ENCODE results near the gene NFYC.

Gene NFYC

DNA sequence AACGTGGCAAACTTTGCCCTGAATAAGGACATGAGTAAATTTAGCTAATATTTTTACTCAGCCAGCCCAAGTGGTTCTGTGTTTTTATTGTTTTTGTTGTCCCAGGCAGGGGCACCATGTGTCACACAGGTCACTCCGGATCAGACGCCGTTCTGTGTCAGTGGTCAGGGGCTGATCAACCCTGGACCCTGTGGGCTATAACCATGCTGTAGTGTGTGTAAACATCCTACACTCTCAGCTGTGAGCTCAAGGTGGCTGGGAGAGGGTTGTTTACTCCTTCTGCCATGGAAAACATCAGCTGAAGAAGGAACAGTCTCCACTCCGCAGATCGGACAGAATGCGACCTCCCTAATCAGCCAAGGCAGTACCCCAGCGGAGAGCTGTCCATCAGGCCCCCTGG lies 65.6 kb downstream of the NFYC start:
- H3K27ac Mint-ChIP-seq = no peak overlapping the region
- peaks cover 62% of the 10 kb centered on the region for H3K36me3 Mint-ChIP-seq
- CTCF ChIA-PET = interaction anchor here (0.9 to 2.2 kb wide), 5 partner anchors 11 to 64 kb away, joined by 4 to 7 read pairs (median 4); no protein-coding TSS in a partner anchor
- peaks cover 16% of the 10 kb centered on the region for H3K4me1 Mint-ChIP-seq
- no peaks in the 10 kb centered on the region for H3K9me3 Mint-ChIP-seq
- H3K27me3 Mint-ChIP-seq = no peaks in the 10 kb centered on the region
- no peak overlapping the region for H3K4me3 Mint-ChIP-seq
- DNase-seq = no peak

GRCh38 chr1:40758004-40758403 lies 66.5 kb downstream of the NFYC start:
- CTCF ChIA-PET = interaction anchor here (0.9 to 2.2 kb wide), 3 partner anchors 10 to 67 kb away, joined by 3 to 7 read pairs (median 6); no protein-coding TSS in a partner anchor
- Mint-ChIP-seq H3K27me3 (no peaks in the 10 kb centered on the region), H3K36me3 (peaks cover 64% of the 10 kb centered on the region), H3K27ac (no peak overlapping the region), H3K9me3 (no peaks in the 10 kb centered on the region), H3K4me3 (no peak overlapping the region), H3K4me1 (peaks cover 19% of the 10 kb centered on the region)
- DNase-seq = no peak

DNA sequence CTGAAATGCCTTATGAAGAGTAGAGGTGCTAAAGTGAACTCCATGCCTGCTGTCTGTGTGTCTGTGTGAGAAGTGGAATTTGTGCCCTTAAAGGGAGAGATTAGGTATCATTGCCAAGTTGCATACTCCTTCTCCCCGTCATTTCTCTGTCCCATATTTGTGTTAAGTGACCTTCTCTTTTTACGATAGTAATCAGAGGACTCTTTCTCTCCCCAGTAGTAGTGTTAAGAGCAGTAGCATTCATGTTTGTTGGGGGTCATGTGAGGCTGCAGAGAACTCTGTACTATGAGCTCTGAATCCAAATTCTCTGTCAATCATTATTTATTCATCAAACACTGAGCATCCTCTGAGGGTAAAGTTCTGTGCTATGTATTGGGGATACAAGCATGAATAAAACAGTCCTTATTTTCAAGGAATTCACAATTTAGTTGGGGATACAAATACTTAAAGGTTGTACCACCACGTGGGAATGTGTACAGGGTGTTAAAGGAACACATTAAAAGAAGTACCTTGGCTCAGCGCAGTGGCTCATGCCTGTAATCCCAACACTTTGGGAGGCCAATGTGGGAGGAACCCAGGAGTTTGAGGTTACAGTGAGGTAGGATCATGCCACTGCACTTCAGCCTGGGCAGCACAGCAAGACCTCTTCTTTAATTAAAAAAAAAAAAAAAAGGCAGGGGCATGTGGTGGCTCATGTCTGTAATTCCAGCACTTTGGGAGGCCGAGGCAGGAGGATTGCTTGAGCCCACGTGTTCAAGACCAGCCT lies 67.3 kb downstream of the NFYC start:
- DNase-seq = no peak
- H3K36me3 Mint-ChIP-seq = peaks cover 64% of the 10 kb centered on the region
- no peaks in the 10 kb centered on the region for H3K27me3 Mint-ChIP-seq
- H3K27ac Mint-ChIP-seq = no peak overlapping the region
- peaks cover 22% of the 10 kb centered on the region for H3K4me1 Mint-ChIP-seq
- H3K9me3 Mint-ChIP-seq = no peaks in the 10 kb centered on the region
- CTCF ChIA-PET = interaction anchor here (1.1 kb wide), 1 partner anchor 68 kb away, joined by 3 read pairs; no protein-coding TSS in a partner anchor
- no peak overlapping the region for H3K4me3 Mint-ChIP-seq

DNA sequence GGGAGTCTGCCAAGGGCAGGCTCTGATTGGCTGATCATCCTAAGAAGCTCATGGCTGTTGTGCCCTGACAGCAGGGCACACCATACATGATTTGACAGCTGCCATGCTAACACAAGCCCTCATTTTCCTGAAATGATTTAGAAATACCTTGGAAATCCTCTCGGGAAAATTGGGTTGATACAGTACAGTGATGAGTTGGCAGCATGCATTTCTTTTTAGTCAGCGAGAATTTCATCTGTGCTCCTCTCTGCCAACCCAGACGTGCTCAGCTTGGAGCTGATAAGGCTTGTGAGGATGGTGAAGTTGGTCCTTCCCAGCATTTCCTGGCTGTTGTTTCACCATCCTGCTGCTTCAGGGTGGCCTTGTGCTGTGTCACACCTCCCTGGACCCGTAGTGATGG lies 69.5 kb downstream of the NFYC start:
- peaks cover 66% of the 10 kb centered on the region for H3K36me3 Mint-ChIP-seq
- CTCF ChIA-PET = no interaction called here
- H3K27me3 Mint-ChIP-seq = no peaks in the 10 kb centered on the region
- no peak overlapping the region for H3K4me3 Mint-ChIP-seq
- no peak overlapping the region for H3K27ac Mint-ChIP-seq
- H3K9me3 Mint-ChIP-seq = no peaks in the 10 kb centered on the region
- H3K4me1 Mint-ChIP-seq = peaks cover 40% of the 10 kb centered on the region
- no peak for DNase-seq

GRCh38 chr1:40762144-40762923 lies 70.8 kb downstream of the NFYC start:
- Mint-ChIP-seq H3K4me3 (no peak overlapping the region), H3K9me3 (no peaks in the 10 kb centered on the region), H3K27ac (peak overlapping the region; percentile 52), H3K36me3 (peaks cover 69% of the 10 kb centered on the region), H3K4me1 (peaks cover 45% of the 10 kb centered on the region), H3K27me3 (no peaks in the 10 kb centered on the region)
- DNase-seq = no peak
- CTCF ChIA-PET = interaction anchor here (1.0 to 4.8 kb wide), 2 partner anchors 12 to 137 kb away, joined by 3 to 59 read pairs; no protein-coding TSS in a partner anchor

GRCh38 chr1:40763742-40764532 lies 72.4 kb downstream of the NFYC start:
- Mint-ChIP-seq H3K36me3 (peaks cover 71% of the 10 kb centered on the region), H3K27ac (peak overlapping the region; percentile 95), H3K27me3 (no peaks in the 10 kb centered on the region), H3K4me3 (peak overlapping the region; percentile 55), H3K9me3 (no peaks in the 10 kb centered on the region), H3K4me1 (peaks cover 45% of the 10 kb centered on the region)
- DNase-seq = no peak
- CTCF ChIA-PET = interaction anchor here (0.7 to 4.8 kb wide), 11 partner anchors 10 to 200 kb away, joined by 3 to 59 read pairs (median 3); partner anchors contain the start of gene CITED4

DNA sequence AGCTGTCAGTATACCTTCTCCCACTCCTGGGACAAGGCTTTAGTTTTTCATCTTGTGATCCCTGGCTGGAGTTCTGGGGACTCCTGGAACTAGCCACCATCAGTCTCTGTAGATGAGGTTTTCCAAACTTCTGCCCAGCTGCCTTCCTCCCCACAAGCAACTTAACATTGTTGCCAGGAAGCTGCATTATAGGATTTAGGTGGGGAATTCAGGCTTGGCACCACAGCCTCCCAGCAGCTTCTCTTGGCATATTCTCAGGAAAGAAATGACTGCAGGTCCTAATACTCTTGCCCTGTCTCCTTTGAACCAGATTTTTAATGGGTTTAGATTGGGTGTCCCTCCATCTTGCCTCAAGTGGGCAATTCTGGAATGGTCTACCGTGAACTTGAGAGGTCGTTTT lies 73.5 kb downstream of the NFYC start:
- Mint-ChIP-seq H3K4me3 (no peak overlapping the region), H3K9me3 (no peaks in the 10 kb centered on the region), H3K27ac (peak overlapping the region; percentile 95), H3K36me3 (peaks cover 77% of the 10 kb centered on the region), H3K4me1 (peaks cover 55% of the 10 kb centered on the region), H3K27me3 (no peaks in the 10 kb centered on the region)
- no peak for DNase-seq
- CTCF ChIA-PET = interaction anchor here (0.7 to 4.8 kb wide), 11 partner anchors 9 to 188 kb away, joined by 3 to 59 read pairs (median 4); partner anchors contain the start of gene CITED4

GRCh38 chr1:40766017-40766416 lies 74.5 kb downstream of the NFYC start:
- CTCF ChIA-PET = interaction anchor here (1.1 to 4.8 kb wide), 6 partner anchors 8 to 187 kb away, joined by 3 to 59 read pairs (median 4); partner anchors contain the start of gene NFYC
- Mint-ChIP-seq H3K4me1 (peaks cover 62% of the 10 kb centered on the region), H3K9me3 (no peaks in the 10 kb centered on the region), H3K27me3 (no peaks in the 10 kb centered on the region), H3K27ac (no peak overlapping the region), H3K4me3 (no peak overlapping the region), H3K36me3 (peaks cover 82% of the 10 kb centered on the region)
- DNase-seq = no peak

GRCh38 chr1:40766560-40766959 lies 75.1 kb downstream of the NFYC start:
- Mint-ChIP-seq H3K36me3 (peaks cover 80% of the 10 kb centered on the region), H3K9me3 (no peaks in the 10 kb centered on the region), H3K27ac (no peak overlapping the region), H3K4me1 (peaks cover 59% of the 10 kb centered on the region), H3K4me3 (no peak overlapping the region), H3K27me3 (no peaks in the 10 kb centered on the region)
- CTCF ChIA-PET = interaction anchor here (1.1 to 4.8 kb wide), 6 partner anchors 8 to 187 kb away, joined by 3 to 59 read pairs (median 5); partner anchors contain the start of gene NFYC
- DNase-seq = no peak

DNA sequence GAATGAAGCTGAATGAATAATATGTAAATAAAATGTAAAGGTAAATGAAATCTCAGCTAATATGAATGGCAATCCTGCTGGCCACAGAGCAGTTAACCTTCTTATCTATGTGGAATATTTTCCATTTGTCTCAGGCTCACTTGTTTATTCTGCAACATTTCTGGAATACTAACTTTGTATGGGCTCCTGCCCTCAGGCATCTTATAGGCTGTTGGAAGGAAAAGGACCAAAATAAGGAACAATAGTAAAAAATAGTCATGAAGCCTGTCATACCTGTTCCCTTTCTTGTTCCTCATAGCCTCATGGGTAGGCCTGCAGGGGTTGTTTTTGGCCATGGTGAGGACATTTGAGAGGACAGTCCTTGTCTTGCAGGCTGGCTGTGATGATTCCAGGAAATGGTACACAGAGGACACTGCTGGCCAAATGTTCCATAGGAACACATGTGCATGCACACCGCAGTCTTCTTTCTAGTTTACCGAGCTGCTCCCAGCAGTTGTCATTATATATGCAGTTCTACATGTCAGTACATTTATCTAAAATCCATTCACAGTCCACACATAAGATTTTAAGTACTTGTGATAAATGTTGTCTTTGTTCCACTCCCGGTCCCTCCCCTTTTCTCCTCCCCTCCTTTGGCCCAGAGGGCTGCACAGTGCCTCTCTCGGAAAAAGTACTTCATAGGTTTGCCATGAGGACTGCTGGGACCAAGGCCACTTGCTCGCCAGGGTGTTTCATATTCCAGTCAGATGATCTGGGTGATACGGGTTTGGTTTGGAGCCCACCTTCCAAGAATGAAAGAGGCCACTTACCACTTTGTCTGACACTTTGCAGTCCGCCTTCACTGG lies 76.9 kb downstream of the NFYC start:
- Mint-ChIP-seq H3K9me3 (no peaks in the 10 kb centered on the region), H3K27ac (no peak overlapping the region), H3K4me3 (no peak overlapping the region), H3K4me1 (peaks cover 48% of the 10 kb centered on the region), H3K27me3 (no peaks in the 10 kb centered on the region), H3K36me3 (peaks cover 75% of the 10 kb centered on the region)
- CTCF ChIA-PET = interaction anchor here (1.5 to 2.0 kb wide), 2 partner anchors 11 to 82 kb away, joined by 3 to 6 read pairs; no protein-coding TSS in a partner anchor
- no peak for DNase-seq

DNA sequence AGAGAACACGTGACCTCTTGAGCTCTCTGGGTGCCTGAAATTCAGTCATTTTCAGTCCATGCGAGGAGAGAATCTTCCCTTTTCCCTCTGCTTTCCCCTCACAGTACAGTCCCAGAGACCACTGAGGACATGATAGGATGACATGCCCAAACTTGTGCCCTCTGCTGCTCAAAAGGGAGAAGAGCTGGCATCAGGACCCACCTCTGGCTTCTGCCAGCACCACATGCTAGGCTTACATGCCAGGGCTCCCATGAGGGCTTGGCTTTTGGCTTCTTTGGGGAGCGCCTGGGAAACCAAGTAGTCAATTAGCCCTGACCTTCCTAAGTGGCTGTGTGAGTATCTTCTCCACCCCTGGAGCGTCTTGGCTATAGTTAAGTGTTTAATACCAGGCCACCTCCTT lies 78.3 kb downstream of the NFYC start:
- H3K27me3 Mint-ChIP-seq = no peaks in the 10 kb centered on the region
- peak overlapping the region; percentile 69 for H3K27ac Mint-ChIP-seq
- CTCF ChIA-PET = interaction anchor here (1.0 to 7.3 kb wide), 5 partner anchors 78 to 183 kb away, joined by 3 to 139 read pairs (median 5); partner anchors contain the start of gene NFYC
- H3K4me1 Mint-ChIP-seq = peaks cover 37% of the 10 kb centered on the region
- H3K36me3 Mint-ChIP-seq = peaks cover 64% of the 10 kb centered on the region
- no peaks in the 10 kb centered on the region for H3K9me3 Mint-ChIP-seq
- H3K4me3 Mint-ChIP-seq = no peak overlapping the region
- no peak for DNase-seq

- Mint-ChIP-seq H3K36me3 (peaks cover 62% of the 10 kb centered on the region), H3K4me1 (peaks cover 32% of the 10 kb centered on the region), H3K4me3 (no peak overlapping the region), H3K27ac (peak overlapping the region; percentile 69), H3K9me3 (no peaks in the 10 kb centered on the region), H3K27me3 (no peaks in the 10 kb centered on the region)
- CTCF ChIA-PET = interaction anchor here (1.0 to 7.3 kb wide), 7 partner anchors 26 to 182 kb away, joined by 3 to 139 read pairs (median 4); partner anchors contain the start of gene NFYC
- no peak for DNase-seq
Observed at GRCh38 chr1:40770296-40771070, 79.0 kb downstream of the NFYC start.

Data from activated naive CD4-positive, alpha-beta T cell treated with anti-CD3 and anti-CD28 coated beads, Interleukin-2, amount 10 ng/mL, durations not matched to agents 7 days and 5 days (primary cell).